A549 treated with AZD9567 at 1 μM for 4 hours (cell line): ENCODE data around the gene ADTRP. TPM values are rescaled to one million over a fixed set of nuclear protein-coding genes. Genes with fewer than 3 reads are reported as not detected.

ENCODE experiments used
- total RNA-seq: library from RNA; stranded (reverse); fragments of 200-300 nt; extraction: Qiagen RNA extraction; gene quantifications from 5 replicates; pipeline ENCODE4 v1.2.3, GENCODE V29; 2022; ENCODE audit not compliant: insufficient read depth

Gene ADTRP
- total RNA-seq: 0.35 to 0.55 TPM (median 0.48 TPM) in 4 of 5 replicates, not detected in the other

GRCh38 chr6:11778648-11779328, at the start of gene ADTRP:
ADTRP (minus strand) TSS chr6:11778803; CDS start chr6:11778759, 44 bp downstream.

Other genes with a start within 250 kb of the ADTRP start
- 0.53 to 0.96 TPM (median 0.86 TPM) in 5 replicates for gene TMEM170B, start 241.1 kb downstream of the ADTRP start, total RNA-seq
- gene HIVEP1, start 233.5 kb upstream of the ADTRP start, total RNA-seq: 7.3 to 12.3 TPM (median 9.2 TPM) in 5 replicates